ENCODE data around the gene MYH15. TPM values are rescaled to one million over a fixed set of nuclear protein-coding genes. Genes with fewer than 3 reads are reported as not detected.

The MYH15 gene
- total and polyA plus RNA-seq, 2 of the 8 experiments (the other 6 are each of a cell fraction or from before 2014, with no cell fraction given) = under 0.01 TPM; not detected in 1

GRCh38 chr3:108497271-108497670, 13.1 kb downstream of the MYH15 start:
- no peak overlapping the region for H2AK5ac ChIP-seq (ENCODE audit: low read depth, low read length)
- DNase-seq (ENCODE audit: low read depth in 1 of 2, low spot score in 2 of 2) (no peak), FAIRE-seq (no peak)
- H3K14ac ChIP-seq (ENCODE audit: insufficient read length) = no peak overlapping the region
- no peak overlapping the region for H3K27ac ChIP-seq (ENCODE audit: low read depth, low read length)
- no peak overlapping the region for H3K23ac ChIP-seq (ENCODE audit: insufficient read length)
- no peaks in the 10 kb centered on the region for H3K27me3 ChIP-seq (replicated peaks in 1 of 4; ENCODE audit: control insufficient read depth in 3 of 4, extremely low read depth in 1 of 4, insufficient read depth in 3 of 4, low read length in 3 of 4)
- no peaks in the 10 kb centered on the region for H3K79me2 ChIP-seq (ENCODE audit: control insufficient read depth in 1 of 2, insufficient read depth in 2 of 2, low read length in 2 of 2)
- no peak overlapping the region for H3K56ac ChIP-seq (replicated peaks; ENCODE audit: insufficient read length, low read depth, low read length)
- H2BK12ac ChIP-seq (ENCODE audit: low read depth, low read length) = no peak overlapping the region
- ChIA-PET CTCF (ENCODE audit: partially characterized antibody) (interaction anchor here (0.6 to 5.0 kb wide), 7 partner anchors 8 to 661 kb away, joined by 3 to 30 read pairs (median 5); no protein-coding TSS in a partner anchor), POLR2A (ENCODE audit: partially characterized antibody) (no interaction called here)
- TF ChIP-seq JUN (IDR thresholded peaks at IDR 0.05; ENCODE audit: low read depth, low read length) (no peak), TEAD4 (IDR thresholded peaks at IDR 0.05; ENCODE audit: low read depth, low read length) (no peak), RXRA (IDR thresholded peaks at IDR 0.05; ENCODE audit: insufficient read depth, low read depth, low read length) (no peak), ASH2L (IDR thresholded peaks at IDR 0.05; ENCODE audit: low read length) (no peak), CTBP2 (IDR thresholded peaks at IDR 0.05; ENCODE audit: borderline replicate concordance, insufficient read depth, insufficient read length, low read length) (no peak), HDAC6 (IDR thresholded peaks at IDR 0.05; ENCODE audit: low read depth, low read length) (no peak), CREB1 (IDR thresholded peaks at IDR 0.05) (no peak)
- H3K4ac ChIP-seq (replicated peaks; ENCODE audit: insufficient read length, low read depth, low read length) = no peak overlapping the region
- H3K4me3 ChIP-seq (ENCODE audit: extremely low read depth in 1 of 4, insufficient read depth in 2 of 4, low read depth in 3 of 4, low read length in 4 of 4) = no peak overlapping the region
- H2BK120ac ChIP-seq (replicated peaks; ENCODE audit: low read depth, low read length) = no peak overlapping the region
- no peak overlapping the region for H2AFZ ChIP-seq (ENCODE audit: low read length)
- no peak overlapping the region for H2BK15ac ChIP-seq (ENCODE audit: low read length)
- H3K79me1 ChIP-seq (ENCODE audit: low read depth, low read length) = no peaks in the 10 kb centered on the region
- no peak overlapping the region for H3K9ac ChIP-seq (replicated peaks in 1 of 4; ENCODE audit: extremely low read depth in 1 of 4, low read depth in 3 of 4, low read length in 3 of 4)
- no peaks in the 10 kb centered on the region for H4K20me1 ChIP-seq (replicated peaks in 1 of 2; ENCODE audit: control insufficient read depth in 1 of 2, insufficient read depth in 2 of 2, low read length in 2 of 2)
- H3K4me1 ChIP-seq (replicated peaks in 1 of 4; ENCODE audit: control insufficient read depth in 3 of 4, insufficient read depth in 4 of 4, low read length in 3 of 4) = no peaks in the 10 kb centered on the region
- no peak overlapping the region for H3K4me2 ChIP-seq (ENCODE audit: insufficient read depth in 1 of 2, low read depth in 2 of 2, low read length in 2 of 2)
- no peak overlapping the region for H2BK20ac ChIP-seq (ENCODE audit: low read length)
- WGBS, 2 experiments (ENCODE audit: extremely low coverage in 1 of 2, insufficient coverage in 1 of 2, insufficient read length in 1 of 2, insufficient replicate concordance in 2 of 2, low coverage in 1 of 2, low lambda C conversion rate in 2 of 2, missing lambda C conversion rate in 1 of 2) = 88% methylated on average over 1 of the region's 1 CpG; no CpG with 5 or more reads in 1 of the 2 experiments
- H4K8ac ChIP-seq (ENCODE audit: extremely low read depth, insufficient read depth, low read length) = no peak overlapping the region
- no peak overlapping the region for H4K5ac ChIP-seq (ENCODE audit: insufficient read length, low read depth, low read length)
- no peaks in the 10 kb centered on the region for H3K9me3 ChIP-seq (ENCODE audit: insufficient read depth in 2 of 2, low read depth in 1 of 2, low read length in 1 of 2)
- no peak overlapping the region for H3K18ac ChIP-seq (ENCODE audit: extremely low read depth, low read length)
- H4K91ac ChIP-seq (replicated peaks; ENCODE audit: insufficient read length, low read length) = no peak overlapping the region
- no peaks in the 10 kb centered on the region for H3K23me2 ChIP-seq (ENCODE audit: low read depth, low read length)
- no peaks in the 10 kb centered on the region for H3K36me3 ChIP-seq (ENCODE audit: control insufficient read depth in 2 of 4, insufficient read depth in 4 of 4, low read length in 3 of 4)
- H2BK5ac ChIP-seq (ENCODE audit: low read depth, low read length) = no peak overlapping the region
